ENCODE results near the gene COX10. TPM values are rescaled to one million over a fixed set of nuclear protein-coding genes. Genes with fewer than 3 reads are reported as not detected.

Gene COX10
- polyA plus RNA-seq, 1 experiment: 12.9 TPM

GRCh38 chr17:14048169-14048568 is 21.1 kb upstream of the COX10 start:
- peak; percentile 43 for TF ChIP-seq CTCF (IDR thresholded peaks at IDR 0.05; ENCODE audit: low read depth, low read length)
- CTCF ChIA-PET: interaction anchor here (0.6 to 0.7 kb wide), 3 partner anchors 210 to 835 kb away, joined by 3 to 9 read pairs (median 3); no protein-coding TSS in a partner anchor
- H3K27ac ChIP-seq (ENCODE audit: low read depth, low read length): no peak overlapping the region
- no peaks in the 10 kb centered on the region for H3K27me3 ChIP-seq (ENCODE audit: control insufficient read depth, insufficient read depth, low read length)
- no peak for DNase-seq (ENCODE audit: low read depth, low spot score)
- POLR2A ChIA-PET: interaction anchor here (0.6 kb wide), 1 partner anchor 17 kb away, joined by 3 read pairs; no protein-coding TSS in a partner anchor
- H3K9me3 ChIP-seq (ENCODE audit: control insufficient read depth, insufficient read depth, low read length): no peaks in the 10 kb centered on the region
- H3K4me3 ChIP-seq (ENCODE audit: low read depth, low read length): no peak overlapping the region

GRCh38 chr17:14050616-14051015 is 18.7 kb upstream of the COX10 start:
- no peaks in the 10 kb centered on the region for H3K27me3 ChIP-seq (ENCODE audit: control insufficient read depth, insufficient read depth, low read length)
- POLR2A ChIA-PET: no interaction called here
- H3K9me3 ChIP-seq (ENCODE audit: control insufficient read depth, insufficient read depth, low read length): no peaks in the 10 kb centered on the region
- no peak for DNase-seq (ENCODE audit: low read depth, low spot score)
- H3K27ac ChIP-seq (ENCODE audit: low read depth, low read length): no peak overlapping the region
- no peak for TF ChIP-seq CTCF (IDR thresholded peaks at IDR 0.05; ENCODE audit: low read depth, low read length)
- CTCF ChIA-PET: no interaction called here
- no peak overlapping the region for H3K4me3 ChIP-seq (ENCODE audit: low read depth, low read length)

GRCh38 chr17:14051692-14052091 is 17.6 kb upstream of the COX10 start:
- ChIA-PET CTCF (no interaction called here), POLR2A (no interaction called here)
- no peak overlapping the region for H3K27ac ChIP-seq (ENCODE audit: low read depth, low read length)
- no peak for DNase-seq (ENCODE audit: low read depth, low spot score)
- no peaks in the 10 kb centered on the region for H3K27me3 ChIP-seq (ENCODE audit: control insufficient read depth, insufficient read depth, low read length)
- no peaks in the 10 kb centered on the region for H3K9me3 ChIP-seq (ENCODE audit: control insufficient read depth, insufficient read depth, low read length)
- no peak for TF ChIP-seq CTCF (IDR thresholded peaks at IDR 0.05; ENCODE audit: low read depth, low read length)
- H3K4me3 ChIP-seq (ENCODE audit: low read depth, low read length): no peak overlapping the region

GRCh38 chr17:14052886-14053615 is 16.3 kb upstream of the COX10 start:
- no peak for DNase-seq (ENCODE audit: low read depth, low spot score)

More at GRCh38 chr17:14052886-14053615, 16.3 kb upstream of the COX10 start:
- Histone ChIP-seq H3K9me3 (ENCODE audit: control insufficient read depth, insufficient read depth, low read length) (no peaks in the 10 kb centered on the region), H3K27me3 (ENCODE audit: control insufficient read depth, insufficient read depth, low read length) (no peaks in the 10 kb centered on the region), H3K27ac (ENCODE audit: low read depth, low read length) (no peak overlapping the region), H3K4me3 (ENCODE audit: low read depth, low read length) (no peak overlapping the region)
- no peak for TF ChIP-seq CTCF (IDR thresholded peaks at IDR 0.05; ENCODE audit: low read depth, low read length)
- POLR2A ChIA-PET: no interaction called here
- CTCF ChIA-PET: no interaction called here
